GM18873 (cell line): Measurements from ENCODE around the gene KDELR3.

Experiments used
- ATAC-seq: cut with Tn5 transposase; IDR thresholded peaks from one replicate; pipeline ENCODE4 v1.9.1; 2021; ENCODE audit warnings: mild to moderate bottlenecking, moderate library complexity, moderate number of reproducible peaks; ENCODE audit not compliant: unreplicated experiment, low FRiP score

The KDELR3 gene

DNA sequence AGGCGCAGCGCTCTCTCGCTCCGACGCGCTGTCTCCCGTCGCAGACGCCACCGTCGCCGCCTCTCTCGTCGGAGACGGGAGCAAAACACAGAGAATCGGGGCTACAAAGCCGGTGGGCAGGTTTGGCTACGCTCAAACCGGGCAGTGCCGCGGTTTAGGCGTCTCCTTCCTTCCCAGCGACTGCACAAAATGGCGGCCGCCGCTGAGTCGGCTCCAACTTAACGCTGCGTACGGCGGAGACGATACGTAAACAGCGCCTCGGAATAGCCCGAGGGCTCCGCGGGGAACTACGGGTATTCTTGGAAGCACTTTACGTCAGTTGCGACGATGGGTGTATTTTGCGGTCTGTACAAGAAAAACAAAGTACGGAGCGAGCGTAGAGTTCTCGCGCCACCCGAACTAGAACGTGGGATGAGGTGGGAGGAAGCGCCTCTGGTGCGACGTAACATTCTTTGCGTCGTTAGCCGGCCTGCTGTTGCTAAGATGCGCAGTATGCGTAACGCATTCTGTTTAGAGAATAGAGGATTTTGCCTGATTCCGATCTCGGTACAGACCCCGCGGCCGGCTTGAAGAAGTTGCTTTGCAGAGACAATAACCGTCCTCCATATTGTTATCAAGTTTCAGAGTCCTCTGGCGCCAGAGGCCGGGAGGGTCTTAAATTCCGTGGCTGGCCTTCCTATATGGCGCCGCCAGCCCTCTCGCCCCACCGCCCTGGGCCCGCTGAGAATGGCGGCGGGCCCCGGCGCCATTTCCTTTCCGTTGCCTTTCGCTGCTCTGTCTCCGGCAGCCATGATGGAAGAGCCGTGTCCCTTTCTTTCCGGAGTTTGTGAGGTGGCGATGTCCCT is 38.4 kb downstream of the KDELR3 start, which contains the start of gene DDX17:
DDX17 (minus strand) TSS at position 194 of the 845 bp plus-strand sequence.
- peak; percentile 86 for ATAC-seq

DNA sequence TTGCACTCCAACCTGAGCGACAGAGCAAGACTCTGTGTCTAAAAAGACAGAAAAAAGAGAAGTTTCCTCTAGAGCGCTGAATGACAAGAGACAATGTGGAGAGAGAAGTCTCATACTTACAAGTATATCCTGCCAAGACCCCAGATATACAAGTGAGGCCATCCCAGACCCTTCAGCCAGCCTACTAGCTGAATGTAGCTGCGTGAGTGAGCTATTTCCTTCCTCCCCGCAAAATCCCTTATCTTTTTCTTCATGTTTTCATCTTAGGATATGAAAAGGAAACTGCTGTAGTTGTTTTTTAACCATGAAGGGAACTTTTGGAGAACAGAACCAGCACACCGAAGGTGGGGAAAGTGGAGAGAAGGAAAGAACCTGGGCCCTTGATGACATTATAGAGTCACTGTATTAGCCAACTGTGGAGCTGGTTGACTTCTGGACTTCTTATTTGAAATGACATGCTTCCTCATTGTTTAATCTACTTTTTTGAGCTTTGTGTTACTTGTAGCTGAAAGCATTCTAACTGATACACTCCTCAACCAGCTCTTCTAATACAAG is 42.6 kb downstream of the KDELR3 start:
- no peak for ATAC-seq

DNA sequence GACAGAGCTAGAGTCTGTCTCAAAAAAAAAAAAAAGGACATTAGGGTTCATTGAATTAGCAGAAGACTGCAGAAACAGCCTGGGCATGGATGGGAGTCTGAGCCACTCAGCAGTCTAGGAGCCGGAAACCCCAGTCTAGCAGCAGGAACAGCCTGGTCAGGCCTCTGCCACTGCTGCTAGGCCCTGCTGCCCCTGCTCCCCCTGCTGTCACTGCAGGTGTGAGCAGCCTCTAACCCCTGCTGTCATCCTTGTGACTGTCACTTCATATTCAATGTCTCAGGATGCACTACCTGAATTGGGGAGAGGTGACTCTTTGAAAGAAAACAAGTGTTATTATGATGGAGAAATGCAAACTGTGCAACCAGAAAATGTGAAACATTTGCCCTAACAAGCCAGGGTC is 45.2 kb downstream of the KDELR3 start:
- ATAC-seq = no peak

DNA sequence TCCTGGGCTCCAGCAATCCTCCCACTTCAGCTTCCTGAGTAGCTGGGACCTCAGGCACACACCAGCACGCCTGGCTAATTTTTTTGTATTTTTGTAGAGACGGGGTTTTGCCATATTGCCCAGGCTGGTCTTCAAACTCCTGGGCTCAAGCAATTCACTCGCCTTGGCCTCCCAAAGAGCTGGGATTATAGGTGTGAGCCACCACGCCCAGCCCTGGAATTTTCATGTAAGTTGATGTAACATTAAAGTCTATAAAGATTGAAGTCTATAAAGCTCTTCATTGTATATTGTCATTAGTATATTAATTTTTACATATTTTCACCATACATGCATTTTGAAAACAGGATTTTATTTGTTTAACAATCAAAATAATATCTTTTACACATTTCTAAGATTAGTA is 50.7 kb downstream of the KDELR3 start:
- ATAC-seq = no peak

DNA sequence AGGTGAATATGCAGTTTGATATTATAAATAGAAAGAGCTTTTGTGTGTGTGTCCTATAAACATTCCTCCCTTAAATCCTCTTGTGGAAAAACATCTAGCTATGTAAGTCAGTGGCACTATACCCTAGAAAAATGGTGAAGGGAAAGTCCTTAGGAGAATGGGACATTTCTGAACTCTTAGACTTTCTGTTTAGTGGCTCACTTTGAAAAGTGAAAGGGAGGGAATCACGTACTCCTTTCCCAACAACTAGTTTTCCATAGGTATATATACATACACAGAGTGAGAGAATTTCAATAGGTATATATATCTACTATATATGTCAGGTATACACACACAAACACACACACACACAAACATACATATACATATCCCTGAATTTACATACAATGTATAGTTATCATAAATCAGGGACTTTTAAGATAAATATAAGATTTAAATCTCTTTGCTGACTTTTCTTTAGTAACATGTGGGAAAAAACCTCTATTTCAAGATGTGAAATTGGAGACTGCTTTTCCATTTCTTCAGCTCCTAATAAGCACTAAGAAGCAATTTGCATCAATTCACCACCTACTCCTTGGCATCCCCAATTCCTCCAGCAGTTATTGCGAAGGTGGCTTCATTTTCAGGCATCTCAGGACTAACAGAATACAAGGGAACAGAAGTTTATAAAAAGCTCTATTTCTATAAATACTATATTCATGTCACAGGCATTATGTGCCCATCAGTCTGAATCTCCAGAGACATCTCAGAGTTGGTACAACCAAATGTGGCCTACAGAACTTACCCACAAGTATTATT is 51.8 kb downstream of the KDELR3 start:
- no peak for ATAC-seq

DNA sequence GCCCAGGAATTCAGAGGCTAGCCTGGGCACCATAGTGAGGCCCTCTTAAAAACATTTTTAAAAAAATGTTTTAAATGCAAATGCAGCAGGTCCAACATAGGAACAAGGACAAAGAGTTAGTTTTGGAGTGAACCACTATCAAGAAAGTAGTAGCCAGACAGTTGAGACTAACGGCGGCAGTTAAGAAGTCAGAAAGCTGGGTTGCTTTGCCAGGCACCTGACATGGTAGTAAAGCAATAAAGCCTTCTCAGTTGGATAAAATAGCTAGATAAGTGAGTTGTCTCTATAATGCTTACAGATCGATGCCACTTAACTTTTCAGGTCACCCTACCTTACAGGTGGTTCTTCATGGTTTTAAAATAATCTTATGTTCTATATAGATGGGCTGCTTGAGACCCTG is 55.1 kb downstream of the KDELR3 start:
- ATAC-seq = no peak

DNA sequence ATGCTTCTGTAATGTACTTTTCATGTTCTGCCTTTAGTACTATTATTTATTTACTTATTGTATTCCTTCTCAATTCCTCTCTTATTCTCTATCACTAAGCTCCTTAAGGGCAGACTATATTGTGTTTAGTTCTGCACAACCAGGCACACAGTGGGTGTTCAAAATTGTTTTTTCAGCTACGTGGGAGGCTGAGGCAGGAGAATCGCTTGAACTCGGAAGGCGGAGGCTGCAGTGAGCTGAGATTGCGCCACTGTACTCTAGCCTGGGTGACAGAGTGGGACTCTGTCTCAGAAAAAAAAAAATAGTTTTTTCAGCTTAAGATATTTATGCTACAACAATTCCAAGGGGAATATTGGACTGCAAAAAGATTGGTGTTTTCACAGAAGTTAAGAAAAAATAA is 55.6 kb downstream of the KDELR3 start:
- ATAC-seq = no peak

DNA sequence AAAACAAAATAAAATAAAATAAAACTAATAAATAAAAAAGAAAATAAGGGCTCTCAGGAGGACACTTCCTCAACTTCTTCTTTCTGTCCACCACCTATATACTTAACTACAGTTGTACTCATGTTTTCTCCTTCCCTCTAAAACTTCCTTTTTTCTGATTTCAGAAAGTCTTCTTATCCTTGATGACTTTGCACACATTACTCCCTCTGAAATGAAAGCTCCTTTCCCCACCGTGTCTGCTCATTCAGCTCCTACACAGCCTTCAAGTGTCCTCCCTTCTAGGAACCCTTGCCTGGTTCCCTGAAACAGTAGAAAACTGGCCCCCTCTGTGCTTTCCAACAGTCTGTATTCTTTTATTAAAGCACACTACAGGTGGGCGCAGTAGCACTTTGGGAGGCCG is 56.5 kb downstream of the KDELR3 start:
- ATAC-seq = no peak

DNA sequence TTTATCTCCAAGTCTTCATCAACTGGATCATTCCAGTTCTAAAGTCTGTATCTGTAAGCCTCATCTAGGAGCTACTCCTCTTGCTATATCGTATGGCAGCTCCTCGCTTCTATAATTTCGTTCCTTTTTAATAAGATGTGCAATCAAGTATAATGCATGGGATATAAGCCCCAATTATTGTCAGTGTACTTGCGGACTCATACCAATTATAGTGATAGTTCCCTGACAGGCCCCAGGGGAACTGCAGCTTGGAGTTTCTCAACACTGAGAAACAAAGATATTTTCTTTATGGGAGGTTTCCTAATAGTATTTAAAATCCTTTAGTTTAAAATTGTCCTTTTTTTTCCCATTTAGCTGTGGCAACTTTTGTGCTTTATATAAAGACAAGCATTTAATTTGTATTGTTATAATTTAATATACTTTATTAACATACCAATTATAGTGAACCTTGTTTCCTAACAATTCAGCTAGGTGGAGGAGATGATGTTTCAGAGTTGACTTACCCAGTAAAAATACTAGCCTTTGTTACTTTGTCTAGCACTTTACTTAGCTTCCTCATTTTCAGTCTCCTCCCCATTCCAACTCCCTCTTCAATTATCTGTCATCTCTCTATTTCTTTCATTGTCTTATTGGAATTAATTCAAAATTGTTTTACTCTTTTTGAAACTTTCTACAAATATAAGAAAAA is 63.5 kb downstream of the KDELR3 start:
- no peak for ATAC-seq
